ENCODE measurements around the gene GUCY2C.

GRCh38 chr12:14665354-14666348 lies 30.7 kb downstream of the GUCY2C start:
- TF ChIP-seq CTCF (IDR thresholded peaks at IDR 0.05) = no peak
- no peak for TF ChIP-seq POLR2A (IDR thresholded peaks at IDR 0.05)
